CD4-positive, alpha-beta T cell treated with Interleukin-2 at 100 ng/mL for 4 hours (primary cell): ENCODE measurements around the gene GLRA3.
"Not testable (repeated sequence)": the region's sequence is repeated elsewhere in the genome, so short reads cannot be mapped to it uniquely, and the experiment has no call there.

ENCODE experiments used
- DNase-seq: peaks from one replicate; pipeline ENCODE4 v3.0.0-alpha.2; 2020; ENCODE audit warnings: low spot score

The GLRA3 gene

DNA sequence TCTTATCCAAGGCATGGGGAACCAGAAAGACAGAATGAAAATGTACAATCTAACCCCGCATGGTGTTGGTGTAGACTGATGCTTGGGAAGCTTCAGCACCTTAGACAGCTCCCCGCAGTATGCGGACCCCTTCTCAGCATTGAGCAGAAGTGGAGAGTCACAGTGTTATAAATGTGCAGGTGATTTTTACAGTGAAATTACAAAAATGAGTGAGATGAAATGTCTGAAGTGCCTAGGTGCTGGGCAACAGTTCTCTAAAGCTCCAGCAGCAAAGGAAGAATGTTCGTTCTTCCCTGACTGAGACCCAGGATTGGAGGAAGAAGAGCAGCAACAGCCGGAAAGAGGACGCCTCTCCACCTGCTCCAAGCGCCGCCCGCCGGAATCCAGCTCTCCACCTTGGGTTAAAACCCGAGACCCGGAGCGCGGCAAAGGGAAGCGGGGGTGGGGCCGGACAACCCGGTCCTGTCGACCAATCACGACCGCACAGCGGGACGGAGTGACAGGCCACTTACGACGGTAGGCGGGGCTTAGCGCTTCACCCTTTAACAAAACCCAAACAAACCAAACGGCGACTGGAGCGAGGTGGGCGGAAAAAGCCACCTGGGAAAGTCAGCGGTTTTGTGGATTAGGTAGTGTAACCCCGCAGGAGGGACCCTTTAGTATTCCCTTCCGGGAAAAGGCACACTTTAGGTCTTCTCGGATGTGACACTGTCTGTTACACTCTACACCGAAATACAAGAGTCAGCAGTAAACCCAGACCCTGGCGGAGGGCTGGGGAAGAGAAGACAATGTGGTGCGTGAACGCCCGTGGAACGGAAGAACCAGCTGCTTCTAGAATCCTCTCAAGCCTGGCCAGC, at the start of gene GLRA3:
Gene GLRA3, minus strand, starts transcription at position 403 of the 857 bp plus-strand sequence. CDS start 436 bp downstream, outside the sequence.
- no peak for DNase-seq

DNA sequence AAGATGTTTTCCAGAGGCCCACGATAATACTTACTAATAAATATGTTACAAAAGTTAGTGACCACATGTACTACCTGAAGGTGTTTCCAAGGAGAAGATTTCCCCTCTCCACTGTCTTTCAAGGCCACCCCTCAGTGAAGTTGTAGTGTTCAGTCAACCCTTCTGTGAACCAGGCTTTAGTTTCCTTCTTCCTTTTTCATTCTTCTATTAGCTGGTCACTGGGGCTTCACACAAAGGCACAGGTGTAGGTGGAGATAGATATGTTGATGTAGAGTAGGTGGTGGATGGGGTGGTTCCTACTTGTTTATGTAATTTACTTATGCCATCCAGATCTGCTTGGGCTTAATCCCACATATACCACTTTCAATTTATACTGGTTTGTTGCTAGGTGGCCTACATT, 45.9 kb upstream of the GLRA3 start:
- DNase-seq, result no peak

DNA sequence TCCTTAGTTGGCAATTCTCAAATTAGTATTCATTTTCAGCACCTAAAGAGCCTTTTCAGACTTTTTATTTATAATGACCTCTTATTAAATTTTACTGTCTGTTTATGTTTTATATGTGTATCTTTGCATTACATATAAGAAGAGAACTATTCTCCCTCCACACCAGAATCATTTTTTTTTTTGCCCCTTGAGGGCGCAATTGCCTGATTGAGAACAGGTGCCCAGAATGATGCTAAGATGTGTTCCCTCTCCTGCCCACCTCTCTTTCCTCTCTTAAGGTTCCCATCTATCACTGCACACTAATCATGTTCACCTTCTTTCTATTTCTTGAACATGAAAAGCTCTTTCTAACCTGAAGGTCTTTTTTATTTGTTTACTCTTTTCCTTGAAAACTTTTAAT, 44.9 kb upstream of the GLRA3 start:
- DNase-seq, result no peak

DNA sequence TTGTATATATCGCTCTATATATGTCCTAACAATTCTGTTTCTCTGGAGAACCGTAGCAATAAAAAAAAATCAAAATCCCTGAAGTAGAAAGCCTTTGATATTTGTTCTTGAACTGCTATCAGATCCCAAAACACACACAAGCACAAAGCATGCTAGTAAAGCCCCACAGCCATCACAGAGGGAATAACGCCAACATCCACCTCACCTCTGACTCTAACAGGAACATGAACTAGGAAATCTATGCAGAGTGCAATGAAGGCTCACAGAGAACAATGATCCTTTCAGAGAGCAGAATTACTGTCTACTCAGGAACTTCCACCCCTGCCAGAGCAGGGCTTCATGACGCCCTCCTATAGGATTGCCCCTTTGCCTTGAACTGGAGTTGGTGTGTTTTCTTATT, 44.1 kb upstream of the GLRA3 start:
- not testable (repeated sequence) for DNase-seq

DNA sequence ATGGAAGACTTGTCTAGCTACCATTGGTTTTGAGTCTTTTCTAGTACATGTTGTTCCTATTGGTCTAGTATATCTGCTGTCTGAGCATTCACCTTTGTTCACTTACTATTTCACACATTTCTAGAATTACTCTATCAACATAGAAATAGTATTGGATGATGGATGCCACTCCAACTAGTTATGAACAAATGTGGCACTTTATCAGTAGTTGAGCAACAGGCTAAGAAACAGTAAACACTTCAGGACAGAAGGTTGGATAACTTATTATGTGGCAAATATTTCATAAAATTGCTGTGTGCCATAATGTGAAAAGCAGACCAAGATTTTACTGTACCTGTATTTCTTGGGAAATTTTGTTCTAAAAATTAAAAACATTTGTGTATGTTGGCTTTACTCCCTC, 42.4 kb upstream of the GLRA3 start:
- DNase-seq, result no peak

DNA sequence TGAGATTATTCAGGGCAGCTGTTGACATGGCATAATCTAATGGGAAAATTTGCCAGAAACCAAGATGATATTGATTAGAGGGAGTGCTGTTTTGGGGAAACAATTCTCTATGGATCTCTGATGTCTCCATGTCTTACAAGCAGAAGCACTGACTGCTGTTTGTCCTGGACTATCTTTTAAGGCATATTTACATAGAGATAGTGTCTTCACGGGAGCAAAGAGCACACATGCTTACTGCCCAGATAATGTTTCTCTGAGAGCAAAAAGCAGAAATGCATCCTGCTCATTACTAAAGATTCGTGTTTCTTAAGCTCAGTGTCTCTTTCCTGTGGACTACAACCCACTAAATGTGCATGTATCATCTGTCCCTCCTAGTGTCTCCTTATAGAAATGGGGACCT, 41.3 kb upstream of the GLRA3 start:
- DNase-seq, result no peak

DNA sequence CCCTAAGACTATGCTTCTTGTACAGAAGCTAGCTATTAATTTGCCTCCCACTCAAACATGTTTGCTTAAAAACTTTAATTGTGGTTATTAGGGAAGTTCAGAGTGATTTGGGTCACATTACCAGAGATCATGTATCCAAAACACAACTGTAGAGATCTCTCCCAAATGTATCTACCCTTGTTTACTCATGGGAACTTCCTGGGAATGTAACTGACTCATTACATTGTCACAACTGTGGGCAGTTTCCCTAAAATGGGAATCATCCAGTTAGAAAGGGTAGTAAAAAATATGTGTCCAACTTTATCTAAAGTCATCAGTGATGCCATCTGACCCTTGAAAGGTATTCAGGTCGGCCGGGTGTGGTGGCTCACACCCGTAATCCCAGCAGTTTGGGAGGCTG, 40.3 kb upstream of the GLRA3 start:
- DNase-seq, result no peak

DNA sequence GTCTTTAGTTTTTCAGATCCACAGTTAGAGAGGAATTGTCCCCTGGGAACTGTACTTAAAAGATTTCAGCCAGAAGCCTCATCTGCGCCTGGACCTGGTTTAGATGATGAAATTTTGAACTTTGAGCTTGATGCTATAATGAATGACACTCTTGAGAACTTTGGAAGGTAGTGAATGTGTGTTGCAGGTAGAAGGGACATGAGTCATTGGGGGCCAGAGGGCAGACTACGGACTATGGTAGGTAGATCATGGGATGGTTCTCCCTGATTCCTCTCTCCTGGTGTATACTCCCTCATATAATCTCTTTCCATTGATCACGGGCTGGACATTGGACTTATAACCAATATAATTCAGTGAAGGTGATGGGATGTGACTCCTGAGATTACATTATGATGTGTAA, 38.9 kb upstream of the GLRA3 start:
- DNase-seq, result no peak

DNA sequence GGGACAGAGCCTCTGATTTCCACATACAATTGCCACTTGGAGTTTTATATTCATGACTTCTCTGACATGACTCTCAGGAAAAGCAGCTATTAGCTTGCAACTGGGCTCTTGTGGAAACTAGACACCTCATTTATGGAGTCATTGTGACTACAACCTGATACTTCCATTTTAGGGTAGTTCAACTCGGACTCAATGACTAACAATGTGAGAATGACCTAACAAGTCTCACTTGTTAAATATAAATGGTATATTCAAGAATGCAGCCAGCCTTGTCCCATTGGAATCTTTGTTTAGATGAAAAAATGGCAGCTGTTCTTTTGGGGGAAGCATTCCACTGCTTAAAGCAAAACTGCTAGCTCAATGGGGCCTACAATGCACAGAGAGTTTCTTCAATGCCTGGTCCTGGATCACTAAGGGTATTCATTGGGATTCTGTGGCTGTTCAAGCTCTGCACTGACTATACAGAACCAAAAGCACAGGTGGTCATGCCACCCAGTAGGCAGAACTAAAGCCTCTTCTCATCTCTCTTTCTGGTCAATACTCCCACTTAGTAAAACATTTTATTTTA, 36.5 kb upstream of the GLRA3 start:
- no peak for DNase-seq

DNA sequence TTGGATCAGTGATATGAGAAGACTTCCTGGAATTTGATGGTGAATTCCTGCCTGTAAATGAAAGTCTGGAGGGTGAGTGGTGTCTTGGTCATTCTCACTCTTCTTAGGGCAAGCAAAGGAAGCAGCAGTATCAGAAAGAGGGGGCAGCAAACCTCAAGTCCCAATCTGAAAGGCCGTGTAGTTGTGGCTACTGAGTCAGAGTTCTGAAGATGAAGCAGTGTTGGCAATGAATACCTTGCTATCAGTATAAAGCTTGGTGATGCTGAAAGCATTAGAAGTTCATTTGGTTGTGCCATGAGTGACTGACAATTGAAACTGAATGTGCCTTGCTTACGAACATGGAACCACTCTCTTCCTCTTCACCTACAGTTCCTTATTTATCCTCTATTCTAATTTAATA, 35.0 kb upstream of the GLRA3 start:
- no peak for DNase-seq

DNA sequence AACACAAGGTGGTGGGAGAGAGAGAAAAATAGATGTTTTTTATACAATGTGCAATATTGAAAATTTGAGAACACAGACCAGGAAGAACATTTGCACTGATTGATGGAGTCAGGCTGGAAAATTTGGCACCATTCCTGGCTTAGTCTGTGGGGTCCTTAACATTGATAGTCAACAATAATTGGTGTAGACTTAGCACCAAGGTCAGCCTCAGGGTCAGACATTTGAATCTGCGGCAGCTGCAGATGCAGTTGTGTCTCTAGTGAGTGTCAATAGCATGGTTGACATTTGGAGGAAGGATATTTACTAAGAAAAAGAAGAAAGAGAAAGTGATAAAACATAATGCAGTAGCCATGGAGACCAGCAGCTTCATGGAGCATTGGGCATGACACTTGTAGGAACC, 31.5 kb upstream of the GLRA3 start:
- no peak for DNase-seq

DNA sequence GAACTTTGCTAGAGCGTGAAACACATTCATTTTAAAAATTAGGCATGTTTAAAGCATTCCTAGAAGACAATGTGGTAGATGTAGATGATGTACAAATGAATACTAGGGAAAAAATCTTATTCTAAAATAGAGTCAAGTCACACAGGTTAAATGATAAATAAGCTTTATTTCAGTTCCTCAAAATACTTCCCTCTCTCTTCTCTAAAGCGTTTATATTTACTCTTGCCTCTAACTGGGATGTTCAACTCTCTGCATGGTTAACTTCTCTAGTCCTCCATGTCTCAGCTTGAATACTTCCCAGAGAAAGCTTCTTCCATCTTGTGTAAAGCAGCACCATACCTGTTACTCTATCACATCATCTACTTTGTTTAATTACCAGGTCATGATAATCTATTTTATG, 30.9 kb upstream of the GLRA3 start:
- DNase-seq, result no peak

DNA sequence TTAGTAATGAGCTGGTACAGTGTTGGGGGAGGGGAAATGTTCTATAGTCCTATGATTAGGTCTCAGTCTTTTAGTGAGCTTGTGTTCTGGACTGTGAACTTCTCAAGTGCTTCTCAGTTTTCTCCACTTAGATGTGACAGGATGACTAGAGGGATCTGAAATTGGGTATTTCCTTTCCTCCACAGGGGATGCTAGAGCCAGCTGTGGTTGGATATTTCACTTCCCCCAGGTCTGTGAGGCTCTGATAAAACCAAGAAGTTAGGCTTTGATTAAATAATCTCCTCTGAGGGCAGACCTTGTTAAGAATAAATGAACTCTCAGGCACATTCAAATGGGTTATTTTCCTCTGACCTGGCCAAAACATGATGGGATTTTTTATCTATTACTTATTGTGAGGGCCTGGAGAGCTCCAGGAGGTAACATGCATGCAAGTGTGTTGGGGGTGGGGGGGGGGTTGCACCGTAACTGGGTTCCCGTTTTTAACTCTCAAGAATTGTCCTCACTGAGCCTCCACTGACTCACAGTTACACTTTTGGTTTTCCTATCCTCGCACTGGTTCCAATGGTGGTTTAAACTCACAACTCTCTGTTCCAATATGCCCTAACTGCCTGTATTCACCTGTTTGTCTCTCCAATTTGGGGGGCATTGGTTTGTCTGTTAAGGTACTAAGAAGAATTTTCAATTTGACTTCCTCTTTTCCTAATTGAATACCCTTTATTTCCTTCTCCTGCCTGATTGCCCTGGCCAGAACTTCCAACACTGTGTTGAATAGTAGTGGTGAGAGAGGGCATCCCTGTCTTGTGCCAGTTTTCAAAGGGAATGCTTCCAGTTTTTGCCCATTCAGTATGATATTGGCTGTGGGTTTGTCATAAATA, 28.1 kb upstream of the GLRA3 start:
- no peak for DNase-seq

DNA sequence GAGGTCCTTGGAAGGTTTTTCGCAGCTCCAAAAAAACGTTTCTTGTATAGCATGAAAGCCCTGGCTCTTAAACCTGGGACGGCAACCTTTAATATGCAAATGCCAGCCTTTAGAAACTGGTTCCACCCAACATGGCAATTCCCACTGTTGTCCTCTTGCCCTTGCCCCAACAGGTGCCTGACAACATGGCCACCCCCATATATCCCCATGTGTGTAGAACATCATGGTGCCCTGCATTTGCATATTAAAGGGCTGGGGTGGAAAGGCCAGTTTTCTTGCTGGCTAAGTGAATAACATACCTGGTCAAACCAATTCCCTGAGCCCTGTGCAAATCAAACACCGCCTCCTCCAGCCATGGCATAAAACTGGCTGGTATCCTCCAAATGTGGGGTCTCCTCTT, 26.0 kb upstream of the GLRA3 start:
- DNase-seq, result no peak

DNA sequence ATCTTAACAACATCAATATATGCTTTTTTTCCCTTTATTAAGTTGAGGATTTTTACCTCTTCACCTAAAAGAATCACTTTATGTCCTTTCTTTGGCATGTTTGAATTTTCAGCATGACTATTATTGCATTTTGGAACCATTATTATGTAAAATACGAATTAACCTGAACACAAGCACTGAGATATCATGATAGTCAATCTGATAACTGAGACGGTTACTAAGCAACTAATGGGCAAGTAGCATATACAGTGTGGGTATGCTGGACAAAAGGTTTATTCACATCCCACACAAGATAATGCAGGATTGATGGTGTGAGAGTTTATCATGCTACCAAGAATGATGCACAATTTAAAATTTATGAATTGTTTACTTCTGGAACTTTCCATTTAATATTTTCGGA, 24.6 kb upstream of the GLRA3 start:
- no peak for DNase-seq

DNA sequence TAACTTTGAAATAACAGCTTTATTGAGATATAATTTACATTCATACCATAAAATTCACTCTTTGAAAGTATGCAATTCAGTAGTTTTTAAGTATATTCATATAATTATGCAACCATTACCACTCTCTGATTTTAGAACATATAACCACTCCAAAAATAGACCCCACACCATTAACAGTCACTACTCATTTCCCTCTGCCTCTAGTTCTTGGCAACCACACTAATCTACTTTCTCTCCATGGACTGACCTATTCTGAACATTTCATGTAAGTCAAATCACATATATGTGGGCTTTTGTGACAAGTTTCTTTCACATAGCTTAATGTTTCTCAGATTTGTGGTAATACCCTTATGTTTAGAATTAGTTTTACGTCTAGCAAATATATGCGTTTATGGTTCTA, 19.5 kb upstream of the GLRA3 start:
- DNase-seq, result no peak

DNA sequence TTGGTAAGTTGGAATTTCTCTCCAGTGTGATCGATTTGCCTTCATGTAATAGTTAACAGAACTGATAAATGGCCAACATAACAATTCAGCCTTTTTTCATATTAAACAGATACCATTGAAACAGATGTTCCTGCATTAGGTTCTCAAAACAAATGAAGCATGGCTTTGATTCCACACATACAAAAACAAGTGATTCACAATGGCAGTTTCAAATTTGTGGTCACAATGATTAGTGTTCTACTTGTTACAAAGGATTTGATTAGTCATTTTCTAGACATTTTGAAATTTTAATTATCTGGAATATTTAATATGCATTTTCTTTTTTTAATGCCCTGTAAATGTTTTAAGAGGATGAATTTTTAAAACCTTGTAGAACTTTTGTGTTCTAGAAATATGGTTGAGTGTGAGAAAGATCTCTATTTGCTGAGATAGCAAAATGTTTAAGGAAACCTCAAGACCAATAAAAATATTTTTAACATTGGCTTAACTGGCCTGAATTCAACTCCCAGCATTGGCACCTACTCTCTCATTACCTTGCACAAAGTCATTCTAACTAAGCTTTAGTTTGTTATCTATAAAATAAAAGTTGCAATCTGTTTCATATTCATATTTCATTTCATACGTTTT, 18.9 kb upstream of the GLRA3 start:
- no peak for DNase-seq

DNA sequence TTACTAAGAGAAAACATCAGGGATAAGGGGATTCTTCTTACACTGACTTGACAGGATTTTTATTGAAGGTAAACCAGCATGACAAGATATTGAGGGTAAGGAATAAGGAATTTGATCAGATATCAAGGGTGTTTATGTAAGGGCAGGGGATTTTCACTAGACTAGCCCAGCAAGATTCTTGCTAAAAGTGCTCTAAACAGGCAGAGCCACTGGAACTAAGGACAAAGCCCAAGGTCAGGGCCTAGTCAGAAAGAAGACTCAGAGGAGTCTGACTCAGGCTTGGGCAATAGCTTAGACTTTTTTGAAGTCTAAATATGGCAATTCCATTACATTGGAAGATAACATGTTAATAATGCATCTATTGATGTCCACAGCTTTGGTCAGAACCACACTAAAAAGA, 6.5 kb upstream of the GLRA3 start:
- DNase-seq, result no peak

DNA sequence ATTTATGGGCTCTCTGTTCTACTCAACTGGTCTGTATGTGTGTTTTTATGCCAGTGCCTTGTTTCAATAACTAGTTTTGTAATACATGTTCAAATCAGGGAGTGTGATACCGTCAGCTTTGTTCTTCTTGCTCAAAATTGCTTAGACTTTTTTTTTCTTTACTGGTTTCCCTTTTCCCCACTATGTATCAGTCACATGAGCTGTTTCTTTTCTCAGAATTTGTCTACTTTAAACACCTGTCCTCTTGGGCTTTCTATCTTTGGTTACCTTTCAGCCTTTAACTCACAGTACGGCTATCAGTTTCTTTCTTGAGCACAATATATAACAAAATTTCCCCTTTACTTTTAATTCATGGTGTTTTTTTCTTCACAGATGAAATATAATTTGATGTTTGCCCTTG, 5.4 kb upstream of the GLRA3 start:
- no peak for DNase-seq

DNA sequence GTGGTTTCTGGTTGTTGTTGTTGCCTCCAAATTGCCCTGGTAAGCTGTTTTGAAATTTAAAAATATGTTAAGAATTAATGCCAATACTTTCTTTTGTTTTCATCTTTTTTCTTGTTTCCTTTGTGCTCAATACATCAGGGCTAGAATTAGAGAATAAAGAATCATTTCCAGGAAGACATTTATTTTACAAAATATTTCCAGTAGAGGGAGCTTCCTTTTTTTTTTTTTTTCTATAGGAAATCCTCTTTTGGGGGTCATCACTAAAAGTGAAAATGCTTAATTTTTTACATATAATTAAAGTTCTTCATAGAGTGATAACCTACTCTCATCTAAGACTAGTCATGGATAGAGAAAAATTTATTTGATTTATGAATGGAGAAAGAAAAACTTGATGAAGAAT, 2.4 kb downstream of the GLRA3 start:
- DNase-seq, result no peak

DNA sequence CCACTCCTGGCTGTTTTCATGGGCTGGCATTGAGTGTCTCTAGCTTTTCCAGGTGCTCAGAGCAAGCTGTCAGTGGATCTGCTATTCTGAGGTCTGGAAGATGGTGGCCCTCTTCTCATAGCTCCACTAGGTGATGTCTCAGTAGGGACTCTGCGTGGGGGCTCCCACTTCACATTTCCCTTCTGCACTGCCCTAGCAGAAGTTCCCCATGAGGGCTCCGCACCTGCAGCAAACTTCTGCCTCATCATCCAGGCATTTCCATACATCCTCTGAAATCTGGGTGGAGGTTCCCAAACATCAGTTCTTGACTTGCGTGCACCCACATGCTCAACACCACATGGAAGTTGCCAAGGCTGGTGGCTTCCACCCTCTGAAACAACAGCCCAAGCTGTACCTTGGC, 13.8 kb downstream of the GLRA3 start:
- DNase-seq, result no peak

DNA sequence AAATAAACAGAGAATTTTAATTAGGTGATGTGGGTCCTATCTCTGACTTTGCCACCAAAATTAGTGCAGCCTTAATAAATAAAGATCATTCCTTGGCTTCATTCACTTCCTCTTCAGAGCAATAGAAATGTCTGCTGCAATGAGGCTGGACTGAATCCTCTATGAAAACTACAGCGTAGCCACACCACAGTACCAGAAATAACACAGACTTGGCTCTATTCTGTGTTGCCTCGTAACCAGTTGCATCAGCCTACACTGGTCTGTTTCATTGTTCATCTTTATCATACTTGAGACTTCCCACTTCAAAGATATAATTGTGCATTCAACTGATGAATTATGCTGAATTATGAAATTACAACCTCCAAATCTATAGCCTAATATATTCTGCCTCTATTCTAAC, 15.8 kb downstream of the GLRA3 start:
- DNase-seq, result no peak

DNA sequence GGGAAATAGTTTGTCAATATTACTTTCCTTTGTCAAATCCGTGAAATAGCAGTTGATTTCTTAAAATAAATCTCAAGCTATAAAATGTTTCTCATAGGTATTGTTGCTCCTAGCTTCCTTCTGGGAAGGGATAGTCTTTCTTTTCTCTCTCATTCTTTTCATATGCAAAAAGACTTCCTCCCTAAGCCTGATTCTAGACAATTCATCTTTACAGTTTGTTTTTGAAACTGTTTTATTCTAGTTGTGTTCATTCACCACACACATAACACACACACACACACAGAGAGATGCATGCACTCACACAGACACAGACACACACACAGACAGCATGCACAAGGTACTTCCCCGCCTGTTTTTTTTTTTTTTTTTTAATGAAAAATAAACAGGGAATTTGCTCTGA, 18.2 kb downstream of the GLRA3 start:
- DNase-seq, result no peak
